ENCODE data around the gene OTOF. TPM values are rescaled to one million over a fixed set of nuclear protein-coding genes. Genes with fewer than 3 reads are reported as not detected.

Gene OTOF
- total RNA-seq, 1 donor from 2014 or later: 0.22 TPM

- TF ChIP-seq, protein P1, sequence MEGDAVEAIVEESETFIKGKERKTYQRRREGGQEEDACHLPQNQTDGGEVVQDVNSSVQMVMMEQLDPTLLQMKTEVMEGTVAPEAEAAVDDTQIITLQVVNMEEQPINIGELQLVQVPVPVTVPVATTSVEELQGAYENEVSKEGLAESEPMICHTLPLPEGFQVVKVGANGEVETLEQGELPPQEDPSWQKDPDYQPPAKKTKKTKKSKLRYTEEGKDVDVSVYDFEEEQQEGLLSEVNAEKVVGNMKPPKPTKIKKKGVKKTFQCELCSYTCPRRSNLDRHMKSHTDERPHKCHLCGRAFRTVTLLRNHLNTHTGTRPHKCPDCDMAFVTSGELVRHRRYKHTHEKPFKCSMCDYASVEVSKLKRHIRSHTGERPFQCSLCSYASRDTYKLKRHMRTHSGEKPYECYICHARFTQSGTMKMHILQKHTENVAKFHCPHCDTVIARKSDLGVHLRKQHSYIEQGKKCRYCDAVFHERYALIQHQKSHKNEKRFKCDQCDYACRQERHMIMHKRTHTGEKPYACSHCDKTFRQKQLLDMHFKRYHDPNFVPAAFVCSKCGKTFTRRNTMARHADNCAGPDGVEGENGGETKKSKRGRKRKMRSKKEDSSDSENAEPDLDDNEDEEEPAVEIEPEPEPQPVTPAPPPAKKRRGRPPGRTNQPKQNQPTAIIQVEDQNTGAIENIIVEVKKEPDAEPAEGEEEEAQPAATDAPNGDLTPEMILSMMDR (IDR thresholded peaks at IDR 0.05; ENCODE audit: unreplicated experiment): no peak
- Mint-ChIP-seq H3K4me1 (ENCODE audit: low read depth) (no peaks in the 10 kb centered on the region), H3K27me3 (peaks cover 34% of the 10 kb centered on the region), H3K36me3 (ENCODE audit: insufficient read depth) (no peaks in the 10 kb centered on the region), H3K4me3 (ENCODE audit: low read depth) (no peak overlapping the region), H3K27ac (no peak overlapping the region), H3K9me3 (ENCODE audit: low read depth) (no peaks in the 10 kb centered on the region)
- DNase-seq (ENCODE audit: low spot score, unreplicated experiment): no peak
These were observed 38.9 kb upstream of the OTOF start for GRCh38 chr2:26516781-26517180.

GRCh38 chr2:26516246-26516645, 38.3 kb upstream of the OTOF start:
- no peak overlapping the region for H3K27ac Mint-ChIP-seq
- H3K36me3 Mint-ChIP-seq (ENCODE audit: insufficient read depth): no peaks in the 10 kb centered on the region

DNA sequence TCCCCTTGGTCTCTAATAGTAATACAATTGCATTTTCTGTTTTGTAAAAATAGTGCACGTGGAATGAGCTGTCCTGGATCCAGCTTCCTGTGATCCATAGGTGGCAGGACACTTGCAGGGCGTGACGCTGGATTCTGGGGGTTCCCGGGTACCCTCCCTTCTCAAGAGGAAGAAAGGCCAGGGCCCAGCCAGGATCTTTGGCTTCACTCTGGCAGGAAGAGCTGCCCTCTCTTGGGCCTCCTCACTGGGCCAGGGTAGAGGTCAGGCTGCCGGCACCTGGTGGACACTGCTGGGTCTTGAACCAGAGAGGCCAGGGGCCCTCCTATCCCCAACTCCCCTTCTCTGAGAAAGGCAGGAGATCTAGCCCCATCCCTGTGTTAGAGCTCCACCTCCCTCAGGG, 37.8 kb upstream of the OTOF start:
- H3K27ac Mint-ChIP-seq: no peak overlapping the region
- no peak overlapping the region for H3K4me3 Mint-ChIP-seq (ENCODE audit: low read depth)
- H3K4me1 Mint-ChIP-seq (ENCODE audit: low read depth): no peaks in the 10 kb centered on the region
- TF ChIP-seq, protein P1 (IDR thresholded peaks at IDR 0.05; ENCODE audit: unreplicated experiment): no peak
- no peaks in the 10 kb centered on the region for H3K9me3 Mint-ChIP-seq (ENCODE audit: low read depth)
- H3K36me3 Mint-ChIP-seq (ENCODE audit: insufficient read depth): no peaks in the 10 kb centered on the region
- no peak for DNase-seq (ENCODE audit: low spot score, unreplicated experiment)
- H3K27me3 Mint-ChIP-seq: peaks cover 27% of the 10 kb centered on the region

More at GRCh38 chr2:26516246-26516645, 38.3 kb upstream of the OTOF start:
- Mint-ChIP-seq H3K27me3 (peaks cover 31% of the 10 kb centered on the region), H3K4me1 (ENCODE audit: low read depth) (no peaks in the 10 kb centered on the region), H3K9me3 (ENCODE audit: low read depth) (no peaks in the 10 kb centered on the region), H3K4me3 (ENCODE audit: low read depth) (no peak overlapping the region)
- TF ChIP-seq, protein P1 (IDR thresholded peaks at IDR 0.05; ENCODE audit: unreplicated experiment): no peak
- no peak for DNase-seq (ENCODE audit: low spot score, unreplicated experiment)

DNA sequence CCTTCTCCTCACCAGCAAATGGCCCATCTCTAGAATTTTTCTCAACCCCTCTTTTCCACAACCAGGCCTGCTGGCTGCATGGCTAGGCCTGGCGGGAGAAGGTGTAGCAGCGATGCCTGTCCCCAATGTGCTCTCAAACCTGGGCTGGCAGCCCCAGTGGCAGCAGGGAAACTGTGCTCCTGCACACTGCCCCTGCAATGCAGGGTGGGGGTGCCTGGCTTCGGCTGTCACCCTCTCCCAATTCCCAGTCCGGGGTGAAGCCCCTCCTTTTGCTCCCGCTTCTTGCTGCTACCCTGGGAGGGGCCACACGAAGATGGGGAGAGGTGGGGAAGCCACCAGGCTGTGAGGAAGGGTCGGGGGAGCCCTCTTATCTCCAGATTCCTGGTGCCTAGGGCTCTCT, 36.1 kb upstream of the OTOF start:
- Mint-ChIP-seq H3K27ac (no peak overlapping the region), H3K4me1 (ENCODE audit: low read depth) (no peaks in the 10 kb centered on the region), H3K36me3 (ENCODE audit: insufficient read depth) (no peaks in the 10 kb centered on the region), H3K4me3 (ENCODE audit: low read depth) (no peak overlapping the region), H3K27me3 (peaks cover 17% of the 10 kb centered on the region), H3K9me3 (ENCODE audit: low read depth) (no peaks in the 10 kb centered on the region)
- DNase-seq (ENCODE audit: low spot score, unreplicated experiment): no peak
- TF ChIP-seq, protein P1 (IDR thresholded peaks at IDR 0.05; ENCODE audit: unreplicated experiment): no peak

GRCh38 chr2:26513261-26513660, 35.3 kb upstream of the OTOF start:
- TF ChIP-seq, protein P1 (IDR thresholded peaks at IDR 0.05; ENCODE audit: unreplicated experiment): no peak
- no peaks in the 10 kb centered on the region for H3K36me3 Mint-ChIP-seq (ENCODE audit: insufficient read depth)

More at GRCh38 chr2:26513261-26513660, 35.3 kb upstream of the OTOF start:
- Mint-ChIP-seq H3K9me3 (ENCODE audit: low read depth) (no peaks in the 10 kb centered on the region), H3K4me3 (ENCODE audit: low read depth) (no peak overlapping the region), H3K27ac (no peak overlapping the region), H3K4me1 (ENCODE audit: low read depth) (no peaks in the 10 kb centered on the region), H3K27me3 (peaks cover 22% of the 10 kb centered on the region)
- DNase-seq (ENCODE audit: low spot score, unreplicated experiment): no peak

Measured in progenitor cell of endocrine pancreas (in vitro differentiated cells).